ENCODE data around the gene SGPL1.

DNA sequence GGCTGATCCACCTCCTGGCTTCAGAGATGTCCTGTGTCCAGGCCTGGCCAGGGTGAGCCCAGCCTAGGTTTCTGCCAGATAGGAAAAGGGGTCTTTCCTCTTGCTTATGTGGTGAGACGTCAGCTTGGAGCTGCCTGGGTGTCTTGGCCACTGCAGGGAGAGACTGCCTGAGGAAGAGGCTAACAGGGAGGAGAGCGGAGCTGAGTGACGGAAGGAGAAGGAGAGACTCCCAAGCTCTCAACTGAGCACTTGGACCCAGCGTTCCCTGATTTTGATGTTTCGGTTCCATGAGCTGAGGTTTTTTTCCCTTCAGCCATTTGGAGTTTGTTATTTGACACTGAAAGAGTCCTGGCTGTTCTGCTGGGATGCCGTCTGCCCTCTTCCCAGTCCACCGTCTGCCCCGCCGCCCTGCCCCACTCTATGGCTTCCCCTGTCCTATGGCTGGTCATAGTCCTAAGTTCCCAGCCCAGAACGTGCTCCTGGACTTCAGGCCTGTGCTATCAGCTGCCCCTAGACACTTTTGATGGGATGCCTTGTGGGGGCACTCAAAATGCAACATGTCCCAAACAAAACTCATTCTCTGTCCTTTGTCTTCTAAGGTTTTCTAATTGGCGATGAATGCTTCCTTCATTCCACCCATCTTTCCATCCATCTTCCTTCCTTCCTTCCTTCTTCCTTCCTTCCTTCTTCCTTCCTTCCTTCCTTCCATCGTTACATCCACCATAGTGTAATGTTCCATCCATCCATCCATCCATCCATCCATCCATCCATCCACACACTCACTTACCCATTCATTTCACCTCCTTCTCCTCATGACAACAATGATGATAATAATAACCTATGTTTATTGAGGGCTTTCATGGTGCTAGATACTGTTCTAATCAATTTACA lies 92.9 kb downstream of the SGPL1 start:
- TF ChIP-seq POLR2AphosphoS5 (IDR thresholded peaks at IDR 0.05; ENCODE audit: low read depth) (no peak), CTCF (conservative IDR thresholded peaks at IDR 0.05; ENCODE audit: low read depth in 2 of 2) (no peak), REST (IDR thresholded peaks at IDR 0.05; ENCODE audit: unreplicated experiment) (no peak), CREB1 (CRISPR knock-in tag; IDR thresholded peaks at IDR 0.05; ENCODE audit: low read depth) (no peak), EZH2phosphoT487 (IDR thresholded peaks at IDR 0.05; ENCODE audit: unreplicated experiment) (no peak)
- TF ChIP-seq, protein P1, sequence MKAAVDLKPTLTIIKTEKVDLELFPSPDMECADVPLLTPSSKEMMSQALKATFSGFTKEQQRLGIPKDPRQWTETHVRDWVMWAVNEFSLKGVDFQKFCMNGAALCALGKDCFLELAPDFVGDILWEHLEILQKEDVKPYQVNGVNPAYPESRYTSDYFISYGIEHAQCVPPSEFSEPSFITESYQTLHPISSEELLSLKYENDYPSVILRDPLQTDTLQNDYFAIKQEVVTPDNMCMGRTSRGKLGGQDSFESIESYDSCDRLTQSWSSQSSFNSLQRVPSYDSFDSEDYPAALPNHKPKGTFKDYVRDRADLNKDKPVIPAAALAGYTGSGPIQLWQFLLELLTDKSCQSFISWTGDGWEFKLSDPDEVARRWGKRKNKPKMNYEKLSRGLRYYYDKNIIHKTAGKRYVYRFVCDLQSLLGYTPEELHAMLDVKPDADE (IDR thresholded peaks at IDR 0.05) = no peak

All from GM23338 (cell line).